Ovary (tissue), 9 donors: Measurements from ENCODE around the gene CTNNA3. TPM values are rescaled to one million over a fixed set of nuclear protein-coding genes. Genes with fewer than 3 reads are reported as not detected.

Experiments
- DNase-seq, 5 donors: peaks; one replicate each; pipeline ENCODE4 v3.0.0-alpha.2; 2019 to 2020
- H3K27ac ChIP-seq, 2 donors: fragments of 200-600 bp; one replicate each; pipeline versions ENCODE4 v1.5.1 to v1.8.0; 2019 to 2022
- H3K27me3 ChIP-seq: fragments of 200-600 bp; one replicate; pipeline ENCODE4 v1.8.0; 2022
- H3K36me3 ChIP-seq: fragments of 200-600 bp; sonication (generic); one replicate; pipeline ENCODE4 v1.5.1; 2019
- H3K4me1 ChIP-seq: one replicate; pipeline ENCODE4 v1.8.1; 2013; ENCODE audit warnings: mild to moderate bottlenecking, moderate library complexity; ENCODE audit not compliant: insufficient read depth
- H3K4me3 ChIP-seq: fragments of 200-600 bp; sonication (generic); one replicate; pipeline ENCODE4 v1.5.1; 2017
- H3K9me3 ChIP-seq, 2 donors: fragments of 200-600 bp in 1 of 2; sonication (generic) in 1 of 2; one replicate each; pipeline versions ENCODE4 v1.5.1 to v1.8.1; 2013 to 2019; ENCODE audit warnings: mild to moderate bottlenecking in 1 of 2, moderate library complexity in 1 of 2
- CTCF ChIP-seq, 3 donors: fragments of 450-650 bp in 2 of 3; fragments of 200-600 bp in 1 of 3; IDR thresholded peaks; one replicate each; pipeline versions ENCODE4 v1.5.1 to v1.8.0; 2016 to 2022; ENCODE audit warnings: antibody characterized with exemption in 3 of 3, mild to moderate bottlenecking in 1 of 3
- EP300 ChIP-seq: sonication (generic); formaldehyde crosslinking; IDR thresholded peaks from one replicate; pipeline ENCODE4 v1.6.1; 2017; ENCODE audit warnings: antibody characterized with exemption
- POLR2A ChIP-seq: fragments of 450-650 bp; IDR thresholded peaks from one replicate; pipeline ENCODE4 v1.6.1; 2017; ENCODE audit warnings: antibody characterized with exemption, mild to moderate bottlenecking, moderate library complexity
- WGBS, 3 donors: extraction: QIAGEN DNeasy Blood & Tissue Kit in 1 of 3; methylation state at CpG; one replicate each; pipeline versions ENCODE4 v1.1.5 to v1.1.7; 2013 to 2017; 5-methylcytosine and 5-hydroxymethylcytosine counted together
- intact Hi-C, 4 donors: fragments of 100-400 bp; cut with DNase I; formaldehyde crosslinking; loops; one replicate each; pipeline versions ENCODE4 v1.11.0 to v1.15.1; 2022 to 2023
- polyA plus RNA-seq, 2 donors: library from polyadenylated mRNA; stranded (reverse); fragments of 200-250 nt in 1 of 2; fragments of 350-450 nt in 1 of 2; fragmentation: Illumina TruSeq in 1 of 2; extraction: RNeasy Lipid Tissue Mini Kit (QIAGEN cat#74804) in 1 of 2; gene quantifications; one replicate each; pipeline ENCODE4 v1.2.3, GENCODE V29; 2013 to 2014
- total RNA-seq, 7 donors: library from RNA; depleted of rRNA in 2 of 7; stranded (reverse); fragments of >200 nt in 2 of 7; fragmentation: NEBNext Ultra II Directional in 3 of 7; extraction: Animal tissue kit (Norgen Biotek cat#: 25700) in 3 of 7; gene quantifications; one replicate each; pipeline versions ENCODE4 v1.1.0 to v1.2.4, GENCODE V29; 2016 to 2023
- donor health status: DM: no; HTN: no; CAD: no; lungs with moderate emphysema.
- donor health status: DM: no; HTN: no; CAD: no.
- donor health status: Bipolar disorder and iron deficiency.
- donor health status: DM: yes; HTN: yes; CAD: no.
- donor health status: DM: no; HTN: no; CAD: no.
- donor health status: DM: yes; HTN: yes; CAD: no.

Gene CTNNA3
- total and polyA plus RNA-seq, 9 donors: 1.9 to 9.7 (median 4.0) TPM

- intact Hi-C loops: no loop called here
- Histone ChIP-seq H3K27me3 (no peaks in the 10 kb centered on the region), H3K4me3 (no peak overlapping the region), H3K4me1 (no peaks in the 10 kb centered on the region), H3K9me3 (no peaks in the 10 kb centered on the region), H3K36me3 (no peaks in the 10 kb centered on the region), H3K27ac (no peak overlapping the region)
- DNase-seq: no peak
- TF ChIP-seq CTCF (IDR thresholded peaks at IDR 0.05): no peak
- TF ChIP-seq EP300: no peak
- TF ChIP-seq POLR2A: no peak
These were observed 761.3 kb downstream of the CTNNA3 start for GRCh38 chr10:66934711-66935110.

- intact Hi-C loops: no loop called here
- no peaks in the 10 kb centered on the region for H3K27me3 ChIP-seq
- H3K4me3 ChIP-seq: no peak overlapping the region
- WGBS, 3 donors: 45 to 50% (median 48%) methylated on average over 3 of the region's 3 CpGs
- no peak for DNase-seq
- no peak overlapping the region for H3K27ac ChIP-seq
- H3K4me1 ChIP-seq: no peaks in the 10 kb centered on the region
- TF ChIP-seq POLR2A (no peak), EP300 (no peak), CTCF (IDR thresholded peaks at IDR 0.05) (no peak)
- H3K9me3 ChIP-seq: no peaks in the 10 kb centered on the region
- no peaks in the 10 kb centered on the region for H3K36me3 ChIP-seq
These were observed 764.0 kb downstream of the CTNNA3 start for GRCh38 chr10:66931949-66932343.

- no peak for DNase-seq
These were observed 764.6 kb downstream of the CTNNA3 start for GRCh38 chr10:66931340-66931948.

GRCh38 chr10:66929375-66929774 is 766.6 kb downstream of the CTNNA3 start:
- intact Hi-C loops: no loop called here
- Histone ChIP-seq H3K27me3 (no peaks in the 10 kb centered on the region), H3K36me3 (no peaks in the 10 kb centered on the region), H3K9me3 (no peaks in the 10 kb centered on the region), H3K4me1 (no peaks in the 10 kb centered on the region), H3K27ac (no peak overlapping the region), H3K4me3 (no peak overlapping the region)
- no peak for TF ChIP-seq CTCF (IDR thresholded peaks at IDR 0.05)
- no peak for TF ChIP-seq EP300
- TF ChIP-seq POLR2A: no peak
- WGBS, 3 donors: 75 to 79% (median 75%) methylated on average over 5 of the region's 5 CpGs
- DNase-seq: no peak

More at GRCh38 chr10:66931340-66931948, 764.6 kb downstream of the CTNNA3 start:
- intact Hi-C loops: no loop called here
- H3K27ac ChIP-seq: no peak overlapping the region
- no peaks in the 10 kb centered on the region for H3K4me1 ChIP-seq
- TF ChIP-seq CTCF (IDR thresholded peaks at IDR 0.05) (peak; percentile 43 to 67 (median 47)), POLR2A (no peak), EP300 (no peak)
- no peaks in the 10 kb centered on the region for H3K36me3 ChIP-seq
- H3K9me3 ChIP-seq: no peaks in the 10 kb centered on the region
- no peaks in the 10 kb centered on the region for H3K27me3 ChIP-seq
- WGBS, 3 donors: 23 to 25% (median 24%) methylated on average over 5 of the region's 5 CpGs
- H3K4me3 ChIP-seq: no peak overlapping the region
